ENCODE measurements around the gene SCAPER. TPM values are rescaled to one million over a fixed set of nuclear protein-coding genes. Genes with fewer than 3 reads are reported as not detected.

The SCAPER gene
- total and polyA plus RNA-seq, 10 of the 15 experiments (the other 5 are each of a cell fraction or from before 2014, with no cell fraction given), result 1.0 to 7.7 (median 3.9) TPM

DNA sequence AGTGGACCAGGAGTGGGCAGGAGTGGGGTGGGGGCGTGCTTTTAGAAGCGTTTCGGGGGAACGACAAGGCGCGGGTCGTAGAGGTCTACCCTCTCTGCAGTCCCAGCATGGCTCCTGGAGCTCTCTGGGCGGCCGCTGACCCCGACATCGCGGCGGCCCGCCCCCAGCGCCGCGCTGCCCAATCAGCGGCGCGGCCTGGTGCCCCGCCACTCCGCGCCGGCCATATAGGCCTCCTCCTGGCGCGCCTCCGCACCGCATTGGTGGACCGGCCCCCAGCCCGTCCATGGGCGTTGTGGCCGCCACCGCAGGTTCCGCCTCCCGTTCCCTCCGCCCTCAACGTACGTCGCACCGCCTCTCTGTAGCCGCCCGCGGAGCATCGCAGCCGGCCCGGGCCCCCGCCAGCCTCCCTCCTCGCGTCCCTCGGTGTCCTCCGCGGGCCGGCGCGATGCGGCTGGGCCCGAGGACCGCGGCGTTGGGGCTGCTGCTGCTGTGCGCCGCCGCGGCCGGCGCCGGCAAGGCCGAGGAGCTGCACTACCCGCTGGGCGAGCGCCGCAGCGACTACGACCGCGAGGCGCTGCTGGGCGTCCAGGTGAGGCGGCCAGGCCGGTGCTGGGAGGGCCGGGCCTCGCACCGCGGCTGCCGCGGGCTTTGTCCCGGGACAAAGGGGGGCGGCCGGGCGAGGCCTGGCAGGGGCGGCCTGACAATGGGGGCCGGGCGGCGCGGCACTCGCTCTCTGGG is 26.4 kb upstream of the SCAPER start, which contains the start of gene RCN2 (continued):
- TF ChIP-seq, protein P1, sequence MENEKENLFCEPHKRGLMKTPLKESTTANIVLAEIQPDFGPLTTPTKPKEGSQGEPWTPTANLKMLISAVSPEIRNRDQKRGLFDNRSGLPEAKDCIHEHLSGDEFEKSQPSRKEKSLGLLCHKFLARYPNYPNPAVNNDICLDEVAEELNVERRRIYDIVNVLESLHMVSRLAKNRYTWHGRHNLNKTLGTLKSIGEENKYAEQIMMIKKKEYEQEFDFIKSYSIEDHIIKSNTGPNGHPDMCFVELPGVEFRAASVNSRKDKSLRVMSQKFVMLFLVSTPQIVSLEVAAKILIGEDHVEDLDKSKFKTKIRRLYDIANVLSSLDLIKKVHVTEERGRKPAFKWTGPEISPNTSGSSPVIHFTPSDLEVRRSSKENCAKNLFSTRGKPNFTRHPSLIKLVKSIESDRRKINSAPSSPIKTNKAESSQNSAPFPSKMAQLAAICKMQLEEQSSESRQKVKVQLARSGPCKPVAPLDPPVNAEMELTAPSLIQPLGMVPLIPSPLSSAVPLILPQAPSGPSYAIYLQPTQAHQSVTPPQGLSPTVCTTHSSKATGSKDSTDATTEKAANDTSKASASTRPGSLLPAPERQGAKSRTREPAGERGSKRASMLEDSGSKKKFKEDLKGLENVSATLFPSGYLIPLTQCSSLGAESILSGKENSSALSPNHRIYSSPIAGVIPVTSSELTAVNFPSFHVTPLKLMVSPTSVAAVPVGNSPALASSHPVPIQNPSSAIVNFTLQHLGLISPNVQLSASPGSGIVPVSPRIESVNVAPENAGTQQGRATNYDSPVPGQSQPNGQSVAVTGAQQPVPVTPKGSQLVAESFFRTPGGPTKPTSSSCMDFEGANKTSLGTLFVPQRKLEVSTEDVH (IDR thresholded peaks at IDR 0.05; ENCODE audit: low read depth, partially characterized antibody), result no peak
- TF ChIP-seq, protein P2, sequence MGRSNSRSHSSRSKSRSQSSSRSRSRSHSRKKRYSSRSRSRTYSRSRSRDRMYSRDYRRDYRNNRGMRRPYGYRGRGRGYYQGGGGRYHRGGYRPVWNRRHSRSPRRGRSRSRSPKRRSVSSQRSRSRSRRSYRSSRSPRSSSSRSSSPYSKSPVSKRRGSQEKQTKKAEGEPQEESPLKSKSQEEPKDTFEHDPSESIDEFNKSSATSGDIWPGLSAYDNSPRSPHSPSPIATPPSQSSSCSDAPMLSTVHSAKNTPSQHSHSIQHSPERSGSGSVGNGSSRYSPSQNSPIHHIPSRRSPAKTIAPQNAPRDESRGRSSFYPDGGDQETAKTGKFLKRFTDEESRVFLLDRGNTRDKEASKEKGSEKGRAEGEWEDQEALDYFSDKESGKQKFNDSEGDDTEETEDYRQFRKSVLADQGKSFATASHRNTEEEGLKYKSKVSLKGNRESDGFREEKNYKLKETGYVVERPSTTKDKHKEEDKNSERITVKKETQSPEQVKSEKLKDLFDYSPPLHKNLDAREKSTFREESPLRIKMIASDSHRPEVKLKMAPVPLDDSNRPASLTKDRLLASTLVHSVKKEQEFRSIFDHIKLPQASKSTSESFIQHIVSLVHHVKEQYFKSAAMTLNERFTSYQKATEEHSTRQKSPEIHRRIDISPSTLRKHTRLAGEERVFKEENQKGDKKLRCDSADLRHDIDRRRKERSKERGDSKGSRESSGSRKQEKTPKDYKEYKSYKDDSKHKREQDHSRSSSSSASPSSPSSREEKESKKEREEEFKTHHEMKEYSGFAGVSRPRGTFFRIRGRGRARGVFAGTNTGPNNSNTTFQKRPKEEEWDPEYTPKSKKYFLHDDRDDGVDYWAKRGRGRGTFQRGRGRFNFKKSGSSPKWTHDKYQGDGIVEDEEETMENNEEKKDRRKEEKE (IDR thresholded peaks at IDR 0.05), result 0 out of 2 replicates have a peak, but pooled peaks have one; percentile 48
- TF ChIP-seq NFYB (IDR thresholded peaks at IDR 0.05; ENCODE audit: insufficient read depth, low read depth, low read length), result peak; percentile 95
- TF ChIP-seq SIN3A (IDR thresholded peaks at IDR 0.05; ENCODE audit: low read depth, low read length), result 0 out of 2 replicates have a peak, but pooled peaks have one; percentile 63
- TF ChIP-seq, protein P3, sequence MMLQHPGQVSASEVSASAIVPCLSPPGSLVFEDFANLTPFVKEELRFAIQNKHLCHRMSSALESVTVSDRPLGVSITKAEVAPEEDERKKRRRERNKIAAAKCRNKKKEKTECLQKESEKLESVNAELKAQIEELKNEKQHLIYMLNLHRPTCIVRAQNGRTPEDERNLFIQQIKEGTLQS (IDR thresholded peaks at IDR 0.05; ENCODE audit: borderline replicate concordance, extremely low read depth, low read depth, low read length), result no peak
- TF ChIP-seq, protein P4, sequence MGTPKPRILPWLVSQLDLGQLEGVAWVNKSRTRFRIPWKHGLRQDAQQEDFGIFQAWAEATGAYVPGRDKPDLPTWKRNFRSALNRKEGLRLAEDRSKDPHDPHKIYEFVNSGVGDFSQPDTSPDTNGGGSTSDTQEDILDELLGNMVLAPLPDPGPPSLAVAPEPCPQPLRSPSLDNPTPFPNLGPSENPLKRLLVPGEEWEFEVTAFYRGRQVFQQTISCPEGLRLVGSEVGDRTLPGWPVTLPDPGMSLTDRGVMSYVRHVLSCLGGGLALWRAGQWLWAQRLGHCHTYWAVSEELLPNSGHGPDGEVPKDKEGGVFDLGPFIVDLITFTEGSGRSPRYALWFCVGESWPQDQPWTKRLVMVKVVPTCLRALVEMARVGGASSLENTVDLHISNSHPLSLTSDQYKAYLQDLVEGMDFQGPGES (IDR thresholded peaks at IDR 0.05), result peak; percentile 83
- peak; percentile 19 to 27; a peak in 2 of 4 replicates for TF ChIP-seq SRF (IDR thresholded peaks at IDR 0.05; ENCODE audit: low read depth in 2 of 2, low read length in 2 of 2)
- TF ChIP-seq HDAC2 (IDR thresholded peaks at IDR 0.05), result no peak
- TF ChIP-seq PAX5 (IDR thresholded peaks at IDR 0.05; ENCODE audit: borderline replicate concordance, low read depth, low read length), result no peak
- TF ChIP-seq RUNX3 (IDR thresholded peaks at IDR 0.05; ENCODE audit: low read length), result peak; percentile 61
- peak; percentile 36; the same call in 1 of the 3 replicates for TF ChIP-seq POU2F2 (IDR thresholded peaks at IDR 0.05; ENCODE audit: borderline replicate concordance, low read depth, low read length)
- TF ChIP-seq, protein P5, sequence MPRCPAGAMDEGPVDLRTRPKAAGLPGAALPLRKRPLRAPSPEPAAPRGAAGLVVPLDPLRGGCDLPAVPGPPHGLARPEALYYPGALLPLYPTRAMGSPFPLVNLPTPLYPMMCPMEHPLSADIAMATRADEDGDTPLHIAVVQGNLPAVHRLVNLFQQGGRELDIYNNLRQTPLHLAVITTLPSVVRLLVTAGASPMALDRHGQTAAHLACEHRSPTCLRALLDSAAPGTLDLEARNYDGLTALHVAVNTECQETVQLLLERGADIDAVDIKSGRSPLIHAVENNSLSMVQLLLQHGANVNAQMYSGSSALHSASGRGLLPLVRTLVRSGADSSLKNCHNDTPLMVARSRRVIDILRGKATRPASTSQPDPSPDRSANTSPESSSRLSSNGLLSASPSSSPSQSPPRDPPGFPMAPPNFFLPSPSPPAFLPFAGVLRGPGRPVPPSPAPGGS (IDR thresholded peaks at IDR 0.05; ENCODE audit: borderline replicate concordance, insufficient read depth, low read depth, low read length, poor library complexity, severe bottlenecking), result no peak
- no peak for TF ChIP-seq TARDBP (IDR thresholded peaks at IDR 0.05; ENCODE audit: borderline replicate concordance)
- peak; percentile 93 for TF ChIP-seq CHD2 (IDR thresholded peaks at IDR 0.05; ENCODE audit: borderline replicate concordance, low read depth, low read length)
- TF ChIP-seq RELA (IDR thresholded peaks at IDR 0.05; ENCODE audit: borderline replicate concordance, partially characterized antibody), result no peak
- no peak for TF ChIP-seq TCF7 (IDR thresholded peaks at IDR 0.05; ENCODE audit: borderline replicate concordance)
- TF ChIP-seq POLR2AphosphoS5 (IDR thresholded peaks at IDR 0.05; ENCODE audit: low read length), result peak; percentile 89

Measured in GM12878 (cell line).